CD4-positive, alpha-beta T cell (primary cell): Measurements from ENCODE around the gene MYT1. TPM values are rescaled to one million over a fixed set of nuclear protein-coding genes. Genes with fewer than 3 reads are reported as not detected.
A peak's percentile ranks its signal among the peaks of the same experiment; 100 is the strongest.
"Not testable (repeated sequence)": the region's sequence is repeated elsewhere in the genome, so short reads cannot be mapped to it uniquely, and the experiment has no call there.

ENCODE experiments used
- ATAC-seq: fragments of 200-7000 bp; cut with Tn5 transposase; one replicate; pipeline ENCODE4 v1.10.0; 2022; ENCODE audit warnings: mild to moderate bottlenecking; ENCODE audit not compliant: poor library complexity
- CTCF ChIA-PET: fragments of 350-600 bp; sonication (Branson Sonifier 250); formaldehyde crosslinking; loops from one replicate; lab custom pipeline; 2021; ENCODE audit warnings: antibody characterized with exemption, inconsistent platforms; lab: Charles Lee
- POLR2A ChIA-PET: fragments of 350-600 bp; sonication (Branson Sonifier 250); formaldehyde crosslinking; loops from one replicate; lab custom pipeline; 2021; ENCODE audit warnings: antibody characterized with exemption, inconsistent platforms; lab: Charles Lee
- DNase-seq, 14 experiments: peaks; one replicate each; pipeline ENCODE4 v3.0.0-alpha.2; 2013 to 2020; ENCODE audit warnings: mixed read lengths in 2 of 14
- H3K27ac ChIP-seq, 2 donors: one replicate each; pipeline versions ENCODE4 v1.5.1 to v1.7.0; 2013; ENCODE audit warnings: low read length in 2 of 2, low read depth in 1 of 2, mild to moderate bottlenecking in 1 of 2
- H3K27me3 ChIP-seq, 2 experiments: 1 replicate in 1 of 2; 2 replicates in 1 of 2; pipeline versions ENCODE4 v1.6.1 to v1.7.0; 2013; ENCODE audit warnings: low read length in 2 of 2, control low read depth in 1 of 2, mild to moderate bottlenecking in 1 of 2, moderate library complexity in 1 of 2; ENCODE audit not compliant: insufficient read depth in 2 of 2, control insufficient read depth in 1 of 2
- H3K36me3 ChIP-seq: one replicate; pipeline ENCODE4 v1.6.1; 2013; ENCODE audit warnings: low read length, control low read depth; ENCODE audit not compliant: insufficient read depth
- H3K4me1 ChIP-seq: one replicate; pipeline ENCODE4 v1.6.1; 2013; ENCODE audit warnings: low read length, control low read depth; ENCODE audit not compliant: insufficient read depth
- H3K4me3 ChIP-seq: one replicate; pipeline ENCODE4 v1.5.1; 2013; ENCODE audit warnings: mild to moderate bottlenecking, low read length, moderate library complexity
- H3K9me3 ChIP-seq, 2 experiments: 1 replicate in 1 of 2; 2 replicates in 1 of 2; pipeline versions ENCODE4 v1.6.1 to v1.7.0; 2013; ENCODE audit warnings: low read length in 2 of 2, mild to moderate bottlenecking in 2 of 2, control low read depth in 1 of 2, moderate library complexity in 1 of 2; ENCODE audit not compliant: control insufficient read depth in 1 of 2, insufficient read depth in 1 of 2
- H3K27ac Mint-ChIP-seq: one replicate; pipeline ENCODE4 v1.8.0; 2020; ENCODE audit warnings: mixed read lengths
- H3K27me3 Mint-ChIP-seq: one replicate; pipeline ENCODE4 v1.8.0; 2021; ENCODE audit warnings: mixed read lengths
- H3K36me3 Mint-ChIP-seq: one replicate; pipeline ENCODE4 v1.8.0; 2021; ENCODE audit warnings: low read depth, mixed read lengths
- H3K4me1 Mint-ChIP-seq: one replicate; pipeline ENCODE4 v1.8.0; 2021; ENCODE audit warnings: low read depth, mixed read lengths
- H3K4me3 Mint-ChIP-seq: one replicate; pipeline ENCODE4 v1.8.0; 2020; ENCODE audit warnings: mild to moderate bottlenecking, mixed read lengths
- H3K9me3 Mint-ChIP-seq: one replicate; pipeline ENCODE4 v1.8.0; 2020; ENCODE audit warnings: mixed read lengths
- intact Hi-C, 2 experiments: fragments of 100-400 bp; cut with DNase I in 1 of 2; cut with micrococcal nuclease in 1 of 2; formaldehyde crosslinking; loops; one replicate each; pipeline versions ENCODE4 v1.15.1 to v1.9.0; 2023 to 2025; cut with DNase I, micrococcal nuclease
- total RNA-seq, 174 experiments: library from RNA in 2 of 174; stranded (reverse) in 2 of 174; gene quantifications; one replicate each; pipeline ENCODE4 v1.2.3 and lab custom pipeline; 2021 to 2026
- TF ChIP-seq, protein P1 (sequence below): fragments of 200-600 bp; IDR thresholded peaks from one replicate; pipeline ENCODE4 v1.8.0; 2022; ENCODE audit warnings: antibody characterized with exemption, mild to moderate bottlenecking

Gene MYT1
- total RNA-seq, 2 experiments from 2014 or later: 1.0 TPM; not detected in 1

- Histone ChIP-seq H3K27ac (no peak overlapping the region), H3K9me3 (peaks cover 0 to 12% of the 10 kb centered on the region in 2 experiments), H3K27me3 (peaks cover 6 to 11% of the 10 kb centered on the region in 2 experiments), H3K36me3 (no peaks in the 10 kb centered on the region), H3K4me3 (no peak overlapping the region), H3K4me1 (peaks cover 7% of the 10 kb centered on the region)
- H3K27ac Mint-ChIP-seq: no peak overlapping the region
- H3K9me3 Mint-ChIP-seq: peaks cover 6% of the 10 kb centered on the region
- intact Hi-C loops: no loop called here
- no peak for ATAC-seq
- H3K36me3 Mint-ChIP-seq: no peaks in the 10 kb centered on the region
- ChIA-PET CTCF (no interaction called here), POLR2A (no interaction called here)
- no peak for DNase-seq
- H3K4me1 Mint-ChIP-seq: peaks cover 8% of the 10 kb centered on the region
- H3K27me3 Mint-ChIP-seq: peaks cover 15% of the 10 kb centered on the region
- no peak overlapping the region for H3K4me3 Mint-ChIP-seq
- TF ChIP-seq, protein P1, sequence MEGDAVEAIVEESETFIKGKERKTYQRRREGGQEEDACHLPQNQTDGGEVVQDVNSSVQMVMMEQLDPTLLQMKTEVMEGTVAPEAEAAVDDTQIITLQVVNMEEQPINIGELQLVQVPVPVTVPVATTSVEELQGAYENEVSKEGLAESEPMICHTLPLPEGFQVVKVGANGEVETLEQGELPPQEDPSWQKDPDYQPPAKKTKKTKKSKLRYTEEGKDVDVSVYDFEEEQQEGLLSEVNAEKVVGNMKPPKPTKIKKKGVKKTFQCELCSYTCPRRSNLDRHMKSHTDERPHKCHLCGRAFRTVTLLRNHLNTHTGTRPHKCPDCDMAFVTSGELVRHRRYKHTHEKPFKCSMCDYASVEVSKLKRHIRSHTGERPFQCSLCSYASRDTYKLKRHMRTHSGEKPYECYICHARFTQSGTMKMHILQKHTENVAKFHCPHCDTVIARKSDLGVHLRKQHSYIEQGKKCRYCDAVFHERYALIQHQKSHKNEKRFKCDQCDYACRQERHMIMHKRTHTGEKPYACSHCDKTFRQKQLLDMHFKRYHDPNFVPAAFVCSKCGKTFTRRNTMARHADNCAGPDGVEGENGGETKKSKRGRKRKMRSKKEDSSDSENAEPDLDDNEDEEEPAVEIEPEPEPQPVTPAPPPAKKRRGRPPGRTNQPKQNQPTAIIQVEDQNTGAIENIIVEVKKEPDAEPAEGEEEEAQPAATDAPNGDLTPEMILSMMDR: no peak
Observed at GRCh38 chr20:64177787-64178186, 13.5 kb downstream of the MYT1 start.

DNA sequence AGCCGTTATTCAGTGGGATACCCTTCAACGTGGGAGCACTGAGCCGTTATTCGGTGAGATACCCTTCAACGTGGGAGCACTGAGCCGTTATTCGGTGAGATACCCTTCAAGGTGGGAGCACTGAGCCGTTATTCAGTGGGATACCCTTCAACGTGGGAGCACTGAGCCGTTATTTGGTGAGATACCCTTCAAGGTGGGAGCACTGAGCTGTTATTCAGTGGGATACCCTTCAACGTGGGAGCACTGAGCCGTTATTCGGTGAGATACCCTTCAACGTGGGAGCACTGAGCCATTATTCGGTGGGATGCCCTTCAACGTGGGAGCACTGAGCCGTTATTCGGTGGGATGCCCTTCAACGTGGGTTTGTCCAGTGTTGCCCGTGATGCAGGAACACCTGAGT, 14.7 kb downstream of the MYT1 start:
- H3K27me3 Mint-ChIP-seq: peaks cover 11% of the 10 kb centered on the region
- H3K36me3 ChIP-seq, H3K27ac ChIP-seq: not testable (repeated sequence)

GRCh38 chr20:64179805-64180204, 15.6 kb downstream of the MYT1 start:
- ATAC-seq (no peak), DNase-seq (no peak)
- peaks cover 9% of the 10 kb centered on the region for H3K4me1 ChIP-seq
- Mint-ChIP-seq H3K4me3 (no peak overlapping the region), H3K4me1 (peaks cover 9% of the 10 kb centered on the region), H3K27me3 (peaks cover 11% of the 10 kb centered on the region), H3K36me3 (no peaks in the 10 kb centered on the region), H3K27ac (no peak overlapping the region), H3K9me3 (peaks cover 6% of the 10 kb centered on the region)
- POLR2A ChIA-PET: interaction anchor here (0.6 kb wide), 1 partner anchor 100 kb away, joined by 3 read pairs; the partner anchor contains the start of gene OPRL1
- no peak overlapping the region for H3K27ac ChIP-seq
- no peak overlapping the region for H3K4me3 ChIP-seq
- peaks cover 0 to 12% of the 10 kb centered on the region in 2 experiments for H3K9me3 ChIP-seq
- H3K27me3 ChIP-seq: peaks cover 3 to 12% of the 10 kb centered on the region in 2 experiments
- TF ChIP-seq, protein P1: no peak
- no peaks in the 10 kb centered on the region for H3K36me3 ChIP-seq
- intact Hi-C loops: no loop called here
- CTCF ChIA-PET: no interaction called here

More for the DNA sequence above, 14.7 kb downstream of the MYT1 start:
- H3K27ac Mint-ChIP-seq, DNase-seq, POLR2A ChIA-PET, intact Hi-C loops, H3K4me3 Mint-ChIP-seq, H3K36me3 Mint-ChIP-seq, ATAC-seq, H3K4me3 ChIP-seq, H3K4me1 ChIP-seq, H3K4me1 Mint-ChIP-seq, CTCF ChIA-PET, H3K9me3 Mint-ChIP-seq: not testable (repeated sequence)
- H3K27me3 ChIP-seq: peaks cover 3 to 12% of the 10 kb centered on the region in 2 experiments
- peaks cover 0 to 12% of the 10 kb centered on the region in 2 experiments for H3K9me3 ChIP-seq

- no peak overlapping the region for H3K4me3 Mint-ChIP-seq
- peaks cover 10% of the 10 kb centered on the region for H3K4me1 ChIP-seq
- ChIA-PET POLR2A (no interaction called here), CTCF (no interaction called here)
- ATAC-seq (no peak), DNase-seq (peak in 2 of 14 experiments; percentile 4 to 46)
- peaks cover 11% of the 10 kb centered on the region for H3K27me3 Mint-ChIP-seq
- H3K27me3 ChIP-seq: peaks cover 3 to 12% of the 10 kb centered on the region in 2 experiments
- H3K27ac Mint-ChIP-seq: no peak overlapping the region
- TF ChIP-seq, protein P1: no peak
- peaks cover 6% of the 10 kb centered on the region for H3K9me3 Mint-ChIP-seq
- H3K9me3 ChIP-seq: peaks cover 0 to 12% of the 10 kb centered on the region in 2 experiments
- H3K4me1 Mint-ChIP-seq: peaks cover 12% of the 10 kb centered on the region
- H3K27ac ChIP-seq: no peak overlapping the region
- H3K4me3 ChIP-seq: no peak overlapping the region
- intact Hi-C loops: no loop called here
- no peaks in the 10 kb centered on the region for H3K36me3 Mint-ChIP-seq
- no peaks in the 10 kb centered on the region for H3K36me3 ChIP-seq
Observed at GRCh38 chr20:64180673-64181072, 16.4 kb downstream of the MYT1 start.
